Sciatic nerve (tissue), 2 donors: Measurements from ENCODE around the gene MICB. TPM values are rescaled to one million over a fixed set of nuclear protein-coding genes. Genes with fewer than 3 reads are reported as not detected.
"Not testable (repeated sequence)": the region's sequence is repeated elsewhere in the genome, so short reads cannot be mapped to it uniquely, and the experiment has no call there.

Experiments used
- ATAC-seq: fragments of 200-7000 bp; cut with Tn5 transposase; one replicate; pipeline ENCODE4 v1.9.1; 2020; ENCODE audit warnings: mild to moderate bottlenecking, moderate library complexity
- DNase-seq: peaks from one replicate; pipeline ENCODE4 v3.0.0-alpha.2; 2020; ENCODE audit warnings: low spot score
- intact Hi-C: fragments of 100-400 bp; cut with DNase I; formaldehyde crosslinking; loops from one replicate; pipeline ENCODE4 v1.14.2; 2022
- total RNA-seq: library from RNA; stranded (reverse); fragmentation: NEBNext Ultra II Directional; extraction: Animal tissue kit (Norgen Biotek cat#: 25700); gene quantifications from one replicate; pipeline ENCODE4 v1.2.1, GENCODE V29; 2021
- donor health status: DM: no; HTN: no; CAD: no.
- donor health status: DM: no; HTN: no; CAD: no.

MICB gene
- total RNA-seq, 1 donor from 2014 or later: 2.9 TPM

GRCh38 chr6:31493875-31494694, 3.9 kb upstream of the MICB start:
- intact Hi-C loops: no loop called here
- ATAC-seq: peak; percentile 85

GRCh38 chr6:31495580-31495979, 2.4 kb upstream of the MICB start:
- intact Hi-C loops: no loop called here
- ATAC-seq (no peak), DNase-seq (no peak)

More at GRCh38 chr6:31493875-31494694, 3.9 kb upstream of the MICB start:
- DNase-seq: peak; percentile 87

- ATAC-seq, intact Hi-C loops: not testable (repeated sequence)
Observed at GRCh38 chr6:31496826-31497225, 1.1 kb upstream of the MICB start.

GRCh38 chr6:31498748-31499147, 803 bp downstream of the MICB start:
- DNase-seq: no peak
- intact Hi-C loops: no loop called here
- ATAC-seq: no peak

More at GRCh38 chr6:31496826-31497225, 1.1 kb upstream of the MICB start:
- DNase-seq: not testable (repeated sequence)

GRCh38 chr6:31499648-31500047, 1.7 kb downstream of the MICB start:
- intact Hi-C loops, DNase-seq, ATAC-seq: not testable (repeated sequence)

- intact Hi-C loops: no loop called here
- DNase-seq (no peak), ATAC-seq (no peak)
Observed at GRCh38 chr6:31502586-31502985, 4.6 kb downstream of the MICB start.

- intact Hi-C loops, DNase-seq: not testable (repeated sequence)
- ATAC-seq: peak; percentile 30
Observed at GRCh38 chr6:31509036-31509435, 11.1 kb downstream of the MICB start.

GRCh38 chr6:31510007-31510406, 12.1 kb downstream of the MICB start:
- intact Hi-C loops: no loop called here
- DNase-seq: no peak
- ATAC-seq: no peak

GRCh38 chr6:31513456-31514165, 15.7 kb downstream of the MICB start:
- no peak for ATAC-seq

GRCh38 chr6:31521835-31522234, 23.9 kb downstream of the MICB start:
- no peak for ATAC-seq
- intact Hi-C loops: no loop called here
- DNase-seq: no peak

More at GRCh38 chr6:31513456-31514165, 15.7 kb downstream of the MICB start:
- intact Hi-C loops: no loop called here
- no peak for DNase-seq

- DNase-seq (no peak), ATAC-seq (no peak)
- intact Hi-C loops: no loop called here
Observed at GRCh38 chr6:31525553-31525931, 27.6 kb downstream of the MICB start.

GRCh38 chr6:31525932-31526591, 28.1 kb downstream of the MICB start:
- intact Hi-C loops: no loop called here
- no peak for ATAC-seq
- DNase-seq: no peak

- intact Hi-C loops: no loop called here
- ATAC-seq: no peak
- DNase-seq: no peak
Observed at GRCh38 chr6:31528307-31528777, 30.4 kb downstream of the MICB start.

- ATAC-seq (no peak), DNase-seq (no peak)
- intact Hi-C loops: no loop called here
Observed at GRCh38 chr6:31528821-31529328, 30.9 kb downstream of the MICB start, which contains the start of gene MCCD1. Gene MCCD1, plus strand, starts transcription at chr6:31528962. Its CDS starts 53 bp downstream, at chr6:31529015.

GRCh38 chr6:31529329-31530150, 31.6 kb downstream of the MICB start:
- DNase-seq (no peak), ATAC-seq (no peak)
- intact Hi-C loops: no loop called here

- ATAC-seq (no peak), DNase-seq (no peak)
- intact Hi-C loops: no loop called here
Observed at GRCh38 chr6:31530659-31531058, 32.7 kb downstream of the MICB start.

- no peak for ATAC-seq
- intact Hi-C loops: no loop called here
- DNase-seq: no peak
Observed at GRCh38 chr6:31531162-31531561, 33.2 kb downstream of the MICB start.
